Panc1 (cell line): ENCODE measurements around the gene ARL2BP. TPM values are rescaled to one million over a fixed set of nuclear protein-coding genes. Genes with fewer than 3 reads are reported as not detected.

Source experiments
- ATAC-seq: fragments of 200-7000 bp; cut with Tn5 transposase; 2 replicates; pipeline ENCODE4 v1.9.1; 2020; ENCODE audit warnings: mild to moderate bottlenecking, moderate library complexity
- BruUV-seq: library from RNA; stranded (reverse); fragments of 400-500 nt; replicated peaks from 2 replicates; lab custom pipeline; 2021; lab: Mats Ljungman, UMichigan
- CTCF ChIA-PET: fragments of 300-600 bp; sonication (Branson Sonifier 250); formaldehyde crosslinking; loops from one replicate; lab custom pipeline; 2022; ENCODE audit warnings: antibody characterized with exemption; lab: Charles Lee
- POLR2A ChIA-PET: fragments of 300-600 bp; sonication (Branson Sonifier 250); formaldehyde crosslinking; loops from one replicate; lab custom pipeline; 2022; ENCODE audit warnings: antibody characterized with exemption; lab: Charles Lee
- DNase-seq: peaks from one replicate; pipeline ENCODE4 v3.0.0-alpha.2; 2010; ENCODE audit warnings: low read depth, low spot score
- H3K27ac ChIP-seq: 2 replicates; pipeline ENCODE4 v1.5.1; 2011; ENCODE audit warnings: mild to moderate bottlenecking, low read length, inconsistent platforms
- H3K27me3 ChIP-seq: fragments of 200-500 bp; sonication (Bioruptor generic); 2 replicates; pipeline ENCODE4 v1.6.0; 2014; ENCODE audit warnings: low read length, inconsistent platforms; ENCODE audit not compliant: control insufficient read depth, insufficient read depth
- H3K36me3 ChIP-seq: fragments of 200-500 bp; sonication (Bioruptor generic); 2 replicates; pipeline ENCODE4 v1.5.1; 2014; ENCODE audit warnings: inconsistent platforms, mild to moderate bottlenecking, low read length, moderate library complexity; ENCODE audit not compliant: control insufficient read depth, insufficient read depth
- H3K4me1 ChIP-seq: 2 replicates; pipeline ENCODE4 v1.5.1; 2011; ENCODE audit warnings: inconsistent platforms, mild to moderate bottlenecking, low read length, moderate library complexity; ENCODE audit not compliant: control insufficient read depth, insufficient read depth
- H3K4me3 ChIP-seq, 2 experiments: 2 replicates each; pipeline ENCODE4 v1.5.1; 2011 to 2012; ENCODE audit warnings: low read depth in 2 of 2, low read length in 2 of 2, mild to moderate bottlenecking in 2 of 2, inconsistent platforms in 1 of 2, moderate library complexity in 1 of 2
- H3K9me3 ChIP-seq: fragments of 200-500 bp; sonication (Bioruptor generic); 2 replicates; pipeline ENCODE4 v1.5.1; 2014; ENCODE audit warnings: low read depth, mild to moderate bottlenecking, inconsistent platforms, low read length, moderate library complexity; ENCODE audit not compliant: control insufficient read depth, insufficient read depth
- CTCF ChIP-seq: fragments of 450-650 bp; IDR thresholded peaks from 2 replicates; pipeline ENCODE4 v1.5.1; 2017; ENCODE audit warnings: mild to moderate bottlenecking
- POLR2AphosphoS5 ChIP-seq: IDR thresholded peaks from 2 replicates; pipeline ENCODE4 v1.6.1; 2012; ENCODE audit warnings: mild to moderate bottlenecking, low read depth, low read length, moderate library complexity
- REST ChIP-seq, 2 experiments: IDR thresholded peaks; 2 replicates each; pipeline ENCODE4 v1.6.1; 2011 to 2012; ENCODE audit warnings: low read depth in 2 of 2, control low read depth in 1 of 2, low read length in 1 of 2, mild to moderate bottlenecking in 1 of 2, moderate library complexity in 1 of 2; ENCODE audit not compliant: insufficient read depth in 1 of 2
- SIN3A ChIP-seq: IDR thresholded peaks from 2 replicates; pipeline ENCODE4 v1.6.1; 2012; ENCODE audit warnings: low read depth, mild to moderate bottlenecking, low read length, moderate library complexity, borderline replicate concordance; ENCODE audit not compliant: insufficient read depth
- TCF7L2 ChIP-seq: IDR thresholded peaks from 2 replicates; pipeline ENCODE4 v1.6.1; 2011; ENCODE audit warnings: mild to moderate bottlenecking, low read depth, low read length, inconsistent platforms
- in situ Hi-C: cut with HindIII; loops from 2 replicates; pipeline ENCODE4 v1.10.0; 2016; ENCODE audit warnings: low sequenced_read_pairs, low pct_unique_long_range_greater_than_20kb
- intact Hi-C: fragments of 100-400 bp; cut with micrococcal nuclease; formaldehyde crosslinking; loops from one replicate; pipeline ENCODE4 v1.10.0; 2022; ENCODE audit not compliant: unreplicated experiment
- total RNA-seq: library from RNA; stranded (reverse); gene quantifications from one replicate; pipeline ENCODE4 v1.2.1, GENCODE V29; 2021; ENCODE audit not compliant: unreplicated experiment

The ARL2BP gene
- total RNA-seq, 1 experiment from 2014 or later: 47.7 TPM

- CTCF ChIA-PET: interaction anchor here (0.6 kb wide), 1 partner anchor 121 kb away, joined by 4 read pairs; no protein-coding TSS in a partner anchor
- Histone ChIP-seq H3K27ac (no peak overlapping the region), H3K9me3 (no peaks in the 10 kb centered on the region), H3K27me3 (no peaks in the 10 kb centered on the region), H3K4me3 (no peak overlapping the region), H3K4me1 (no peaks in the 10 kb centered on the region), H3K36me3 (no peaks in the 10 kb centered on the region)
- no TSS peak for BruUV-seq
- in situ Hi-C loops: no loop called here
- TF ChIP-seq SIN3A (no peak), REST (IDR thresholded peaks at IDR 0.05; ENCODE audit: insufficient read depth in 1 of 2, low read depth in 2 of 2, low read length in 1 of 2) (no peak), TCF7L2 (no peak), CTCF (no peak), POLR2AphosphoS5 (no peak)
- DNase-seq (no peak), ATAC-seq (no peak)
- POLR2A ChIA-PET: no interaction called here
- intact Hi-C loops: no loop called here
Measured at GRCh38 chr16:57257455-57258070, 12.5 kb downstream of the ARL2BP start.

- ATAC-seq (no peak), DNase-seq (no peak)
- Histone ChIP-seq H3K4me3 (no peak overlapping the region), H3K27ac (no peak overlapping the region), H3K9me3 (no peaks in the 10 kb centered on the region), H3K36me3 (no peaks in the 10 kb centered on the region), H3K4me1 (no peaks in the 10 kb centered on the region), H3K27me3 (no peaks in the 10 kb centered on the region)
- POLR2A ChIA-PET: no interaction called here
- TF ChIP-seq POLR2AphosphoS5 (no peak), CTCF (no peak), REST (IDR thresholded peaks at IDR 0.05; ENCODE audit: insufficient read depth in 1 of 2, low read depth in 2 of 2, low read length in 1 of 2) (no peak), SIN3A (no peak), TCF7L2 (no peak)
- CTCF ChIA-PET: no interaction called here
- intact Hi-C loops: no loop called here
- in situ Hi-C loops: no loop called here
- no TSS peak for BruUV-seq
Measured at GRCh38 chr16:57258226-57258909, 13.3 kb downstream of the ARL2BP start.
